Measurements from ENCODE around the gene ZNF408.

- TF ChIP-seq EZH2 (IDR thresholded peaks at IDR 0.05; ENCODE audit: low read length) (no peak), CTCF (optimal IDR thresholded peaks at IDR 0.05 in 1 of 3, IDR thresholded peaks at IDR 0.05 in 1 of 3, conservative IDR thresholded peaks at IDR 0.05 in 1 of 3; ENCODE audit: extremely low read depth in 1 of 3, insufficient read depth in 2 of 3, low read length in 3 of 3) (no peak)
Observed at GRCh38 chr11:46661836-46662235, 39.0 kb upstream of the ZNF408 start.

Measured in keratinocyte (primary cell).